Measurements from ENCODE around the gene TMSB15B.
"Not testable (repeated sequence)": the region's sequence is repeated elsewhere in the genome, so short reads cannot be mapped to it uniquely, and the experiment has no call there.

Gene TMSB15B

DNA sequence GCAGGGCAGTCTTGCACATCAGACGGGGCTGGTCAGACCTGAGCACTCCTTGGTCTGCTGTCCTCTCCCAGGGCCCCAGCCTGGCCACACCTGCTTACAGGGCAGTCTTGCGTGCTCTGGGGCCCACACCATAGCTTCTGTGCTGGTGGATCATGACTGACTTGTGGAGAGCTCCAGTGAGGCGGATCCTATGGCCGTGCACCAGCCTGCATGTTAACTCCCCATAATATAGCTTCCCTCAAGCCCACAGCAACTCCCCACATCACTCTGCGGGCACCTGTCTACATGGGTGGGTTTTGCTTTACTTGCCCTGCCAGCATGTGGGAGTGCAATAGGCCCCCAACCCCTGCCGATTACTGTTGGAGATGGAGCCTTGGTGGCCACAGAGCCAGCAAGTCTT, 8.2 kb upstream of the TMSB15B start:
- in situ Hi-C loops (cut with MboI; ENCODE audit: low sequenced_read_pairs), result no loop called here
- Histone ChIP-seq H3K4me3 (no peak overlapping the region), H3K9me3 (no peaks in the 10 kb centered on the region), H3K4me1 (no peaks in the 10 kb centered on the region), H3K27me3 (ENCODE audit: low read depth) (no peaks in the 10 kb centered on the region), H3K36me3 (replicated peaks) (no peaks in the 10 kb centered on the region)
- no peak for DNase-seq (ENCODE audit: low spot score in 2 of 2)

DNA sequence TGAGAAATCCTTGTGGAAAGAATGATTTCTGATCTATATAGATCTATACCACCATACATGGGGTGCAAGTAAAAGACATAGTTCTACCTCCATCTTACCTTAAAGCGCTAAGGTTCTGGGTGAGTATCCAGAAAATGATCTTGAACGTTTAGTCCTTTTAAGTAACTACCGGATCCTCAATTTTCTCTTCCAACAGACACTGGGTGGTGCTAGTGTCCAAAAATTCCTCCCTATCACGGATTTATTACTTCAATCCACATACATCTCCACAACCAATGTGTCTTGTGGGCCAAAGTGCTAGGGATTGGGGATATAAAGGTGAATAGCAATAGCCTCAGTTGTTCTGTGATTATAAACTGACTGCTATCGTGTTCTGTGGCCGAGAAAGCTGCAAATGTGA, 1.8 kb upstream of the TMSB15B start:
- H3K4me3 ChIP-seq; H3K9me3 ChIP-seq; in situ Hi-C loops (cut with MboI; ENCODE audit: low sequenced_read_pairs); H3K4me1 ChIP-seq; H3K36me3 ChIP-seq (replicated peaks); H3K27me3 ChIP-seq (ENCODE audit: low read depth); DNase-seq (ENCODE audit: low spot score in 2 of 2): not testable (repeated sequence)

DNA sequence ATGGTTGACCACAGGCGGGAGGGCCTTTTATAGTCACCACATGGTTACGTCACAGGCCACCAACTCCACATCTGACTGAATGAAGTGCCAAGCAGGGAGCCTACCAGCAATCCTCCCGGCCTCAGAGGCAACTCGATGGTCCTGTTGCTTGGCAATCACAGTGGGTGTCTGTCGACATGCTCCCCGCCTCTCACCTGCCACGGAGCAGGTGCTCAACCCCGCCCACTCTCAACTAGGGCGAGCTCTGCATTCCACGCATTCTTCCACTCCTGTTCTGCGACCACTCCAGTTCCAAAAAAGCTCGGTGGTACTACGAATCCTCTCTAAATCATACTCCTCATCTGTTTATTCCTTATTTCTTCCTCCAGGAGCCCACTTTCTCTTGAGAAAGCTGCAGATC, 21.1 kb downstream of the TMSB15B start:
- H3K27me3 ChIP-seq (ENCODE audit: low read depth); H3K4me3 ChIP-seq; H3K9me3 ChIP-seq; DNase-seq (ENCODE audit: low spot score in 2 of 2); H3K4me1 ChIP-seq; in situ Hi-C loops (cut with MboI; ENCODE audit: low sequenced_read_pairs); H3K36me3 ChIP-seq (replicated peaks): not testable (repeated sequence)

DNA sequence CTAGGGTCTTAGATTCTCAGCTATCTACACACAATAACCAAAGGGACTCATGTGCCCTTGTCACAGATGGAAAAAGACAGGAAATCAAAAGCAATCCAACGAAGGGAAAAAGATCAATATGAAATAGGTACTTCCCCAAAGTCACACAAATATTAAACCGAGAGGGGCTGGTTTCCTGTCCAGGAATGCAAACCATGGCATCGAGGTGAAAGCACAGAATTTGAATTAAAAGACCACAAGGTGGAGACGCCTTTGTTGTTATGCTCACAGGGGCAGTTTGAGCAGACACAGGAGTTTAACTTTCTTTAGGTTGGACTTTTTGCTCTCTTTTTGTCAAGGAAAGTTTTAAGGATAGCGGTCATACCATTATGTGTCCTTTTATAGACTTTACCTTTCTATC, 36.8 kb downstream of the TMSB15B start:
- Histone ChIP-seq H3K4me1 (no peaks in the 10 kb centered on the region), H3K9me3 (no peaks in the 10 kb centered on the region), H3K4me3 (no peak overlapping the region), H3K36me3 (replicated peaks) (no peaks in the 10 kb centered on the region), H3K27me3 (ENCODE audit: low read depth) (no peaks in the 10 kb centered on the region)
- in situ Hi-C loops (cut with MboI; ENCODE audit: low sequenced_read_pairs), result no loop called here
- DNase-seq (ENCODE audit: low spot score in 2 of 2), result no peak

DNA sequence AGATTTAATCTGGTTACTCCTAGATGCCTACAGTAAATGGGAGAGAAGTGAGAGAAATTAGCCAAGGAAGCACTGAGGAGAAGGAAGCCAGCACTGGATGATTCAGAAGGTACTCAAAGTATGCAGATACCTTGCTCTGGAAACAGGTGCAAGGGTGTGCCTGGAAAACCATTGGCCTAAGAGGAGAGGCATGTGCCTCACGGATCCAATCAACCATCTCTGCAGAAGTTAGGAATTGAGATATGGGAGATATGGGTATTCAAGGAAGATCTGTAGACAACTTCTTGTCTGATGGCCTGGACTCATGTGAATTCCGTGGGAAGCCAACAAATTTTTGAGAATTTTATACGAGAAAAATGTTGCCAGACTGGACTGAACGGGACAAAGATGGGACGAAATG, 46.4 kb downstream of the TMSB15B start:
- no peaks in the 10 kb centered on the region for H3K36me3 ChIP-seq (replicated peaks)
- H3K4me1 ChIP-seq, result no peaks in the 10 kb centered on the region
- in situ Hi-C loops (cut with MboI; ENCODE audit: low sequenced_read_pairs), result no loop called here
- H3K27me3 ChIP-seq (ENCODE audit: low read depth), result no peaks in the 10 kb centered on the region
- H3K4me3 ChIP-seq, result no peak overlapping the region
- DNase-seq (ENCODE audit: low spot score in 2 of 2), result no peak
- H3K9me3 ChIP-seq, result no peaks in the 10 kb centered on the region

DNA sequence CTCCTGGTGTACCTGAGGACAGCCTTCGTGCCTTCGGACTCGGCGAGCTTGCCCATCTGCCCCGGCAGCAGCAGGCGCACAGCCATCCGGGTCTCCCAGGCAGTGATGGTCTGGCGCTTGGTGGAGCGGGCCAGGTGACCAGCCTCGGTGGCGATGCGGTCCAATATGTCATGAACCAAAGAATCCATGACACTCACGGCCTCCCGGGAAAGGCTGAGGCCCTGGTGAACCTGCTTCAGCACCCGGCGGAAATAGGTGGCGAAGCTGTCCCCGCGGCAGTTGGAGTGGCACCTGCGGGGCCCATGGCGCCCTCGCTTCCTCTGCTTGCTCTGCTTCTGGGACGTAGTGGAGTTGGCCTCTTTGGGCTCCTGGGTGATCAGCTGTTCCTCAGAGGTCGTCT, 50.7 kb downstream of the TMSB15B start:
- no peaks in the 10 kb centered on the region for H3K27me3 ChIP-seq (ENCODE audit: low read depth)
- no peak overlapping the region for H3K4me3 ChIP-seq
- no peaks in the 10 kb centered on the region for H3K9me3 ChIP-seq
- in situ Hi-C loops (cut with MboI; ENCODE audit: low sequenced_read_pairs), result no loop called here
- no peaks in the 10 kb centered on the region for H3K36me3 ChIP-seq (replicated peaks)
- DNase-seq (ENCODE audit: low spot score in 2 of 2), result no peak
- no peaks in the 10 kb centered on the region for H3K4me1 ChIP-seq

DNA sequence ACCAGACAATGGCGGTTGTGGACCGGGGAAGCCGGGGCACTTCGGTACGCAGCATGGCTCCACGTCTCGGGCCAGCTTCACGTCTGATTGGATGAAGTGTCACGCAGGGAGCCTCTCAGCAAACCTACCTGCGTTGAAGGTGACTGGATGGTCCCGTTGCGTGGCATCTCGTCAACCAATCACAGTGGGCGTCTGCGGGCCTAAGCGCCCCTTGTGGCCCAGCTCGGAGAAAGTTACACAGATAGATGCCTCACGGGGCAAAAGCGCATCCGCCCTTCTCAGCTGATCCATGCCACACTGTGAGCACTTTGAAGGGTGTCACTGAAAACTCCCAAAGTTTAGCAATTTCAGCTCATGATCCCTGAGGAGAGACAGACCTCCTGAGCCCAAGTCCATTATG, 51.2 kb downstream of the TMSB15B start, which contains the start of gene H2BW1:
Gene H2BW1 (minus strand): TSS at position 103 of the 400 bp plus-strand sequence. CDS start 132 bp downstream, outside the sequence.
- no peaks in the 10 kb centered on the region for H3K27me3 ChIP-seq (ENCODE audit: low read depth)
- no peaks in the 10 kb centered on the region for H3K36me3 ChIP-seq (replicated peaks)
- in situ Hi-C loops (cut with MboI; ENCODE audit: low sequenced_read_pairs), result no loop called here
- no peak within 1 kb of the TSS for H3K4me3 ChIP-seq
- H3K4me1 ChIP-seq, result no peaks in the 10 kb centered on the region
- no peak for DNase-seq (ENCODE audit: low spot score in 2 of 2)
- no peaks in the 10 kb centered on the region for H3K9me3 ChIP-seq

DNA sequence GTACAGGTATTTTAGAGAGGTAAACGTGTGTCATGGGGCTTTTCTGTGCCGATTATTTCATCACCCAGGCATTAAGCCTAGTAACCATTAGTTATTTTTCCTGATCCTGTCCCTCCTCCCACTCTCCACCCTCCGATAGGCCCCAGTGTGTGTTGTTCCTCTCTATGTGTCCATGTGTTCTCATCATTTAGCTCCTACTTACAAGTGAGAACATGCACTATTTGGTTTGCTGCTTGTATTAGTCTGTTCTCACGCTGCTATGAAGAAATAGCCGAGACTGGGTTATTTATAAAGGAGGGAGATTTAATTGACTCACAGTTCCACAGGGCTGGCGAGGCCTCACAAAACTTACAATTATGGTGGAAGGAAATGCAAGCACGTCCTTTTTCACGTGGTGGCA, 53.1 kb downstream of the TMSB15B start:
- H3K27me3 ChIP-seq (ENCODE audit: low read depth); DNase-seq (ENCODE audit: low spot score in 2 of 2); in situ Hi-C loops (cut with MboI; ENCODE audit: low sequenced_read_pairs); H3K9me3 ChIP-seq; H3K4me1 ChIP-seq; H3K4me3 ChIP-seq; H3K36me3 ChIP-seq (replicated peaks): not testable (repeated sequence)

Data from HAP-1 (cell line).